ENCODE results near the gene TAF15. TPM values are rescaled to one million over a fixed set of nuclear protein-coding genes. Genes with fewer than 3 reads are reported as not detected.

TAF15 gene
- total and polyA plus RNA-seq, 2 of the 13 experiments (the other 11 are each of a cell fraction or from before 2014, with no cell fraction given): 25.2 to 26.5 TPM

GRCh38 chr17:35808962-35809854, at the start of gene TAF15 (continued):
- TF ChIP-seq DZIP1 (CRISPR knock-in tag; IDR thresholded peaks at IDR 0.05) (0 out of 2 replicates have a peak, but pooled peaks have one; percentile 50), MLLT10 (CRISPR knock-in tag; IDR thresholded peaks at IDR 0.05) (no peak), RERE (CRISPR knock-in tag; IDR thresholded peaks at IDR 0.05; ENCODE audit: low read depth) (no peak), SATB2 (CRISPR knock-in tag; IDR thresholded peaks at IDR 0.05) (no peak; the same call in 1 of the 2 replicates), GZF1 (CRISPR knock-in tag; IDR thresholded peaks at IDR 0.05) (no peak), MZF1 (CRISPR knock-in tag; IDR thresholded peaks at IDR 0.05; ENCODE audit: borderline replicate concordance) (no peak), ZNF33A (CRISPR knock-in tag; IDR thresholded peaks at IDR 0.05; ENCODE audit: borderline replicate concordance) (0 out of 2 replicates have a peak, but pooled peaks have one; percentile 40), ZNF569 (CRISPR knock-in tag; IDR thresholded peaks at IDR 0.05; ENCODE audit: borderline replicate concordance) (peak; percentile 45; the same call in 1 of the 2 replicates), ZIK1 (CRISPR knock-in tag; IDR thresholded peaks at IDR 0.05; ENCODE audit: borderline replicate concordance, low read depth) (peak; percentile 46; the same call in 1 of the 2 replicates), ZNF816 (CRISPR knock-in tag; IDR thresholded peaks at IDR 0.05; ENCODE audit: borderline replicate concordance) (no peak), ZNF430 (CRISPR knock-in tag; IDR thresholded peaks at IDR 0.05) (peak; percentile 80; the same call in 1 of the 2 replicates), ZNF24 (IDR thresholded peaks at IDR 0.05) (0 out of 2 replicates have a peak, but pooled peaks have one; percentile 19), ZNF292 (CRISPR knock-in tag; IDR thresholded peaks at IDR 0.05; ENCODE audit: borderline replicate concordance, low read depth) (no peak), CERS6 (CRISPR knock-in tag; IDR thresholded peaks at IDR 0.05) (no peak), CCAR2 (optimal IDR thresholded peaks at IDR 0.05; ENCODE audit: low read depth, low read length) (no peak), ATF5 (CRISPR knock-in tag; IDR thresholded peaks at IDR 0.05; ENCODE audit: low read depth) (no peak)

Measured in HepG2 (cell line).